HG03280 (cell line): ENCODE data around the gene VSIG10.

Experiments
- ATAC-seq: cut with Tn5 transposase; IDR thresholded peaks from one replicate; pipeline ENCODE4 v1.9.1; 2021; ENCODE audit warnings: mild to moderate bottlenecking, moderate library complexity; ENCODE audit not compliant: unreplicated experiment

The VSIG10 gene

GRCh38 chr12:118061011-118061872, 42.6 kb downstream of the VSIG10 start, which contains the start of gene WSB2:
Gene WSB2 (minus strand): TSS chr12:118061179. CDS start chr12:118061048, 131 bp downstream.
- ATAC-seq = peak; percentile 47

GRCh38 chr12:118060301-118061010, 43.4 kb downstream of the VSIG10 start:
- peak; percentile 32 for ATAC-seq

- ATAC-seq = no peak
Observed at GRCh38 chr12:118059341-118060191, 44.2 kb downstream of the VSIG10 start.

- ATAC-seq = no peak
Observed at GRCh38 chr12:118058881-118059280, 44.9 kb downstream of the VSIG10 start.

- no peak for ATAC-seq
Observed at GRCh38 chr12:118058227-118058626, 45.6 kb downstream of the VSIG10 start.

GRCh38 chr12:118055865-118056773, 47.7 kb downstream of the VSIG10 start:
- ATAC-seq = no peak

- peak; percentile 69 for ATAC-seq
Observed at GRCh38 chr12:118055144-118055557, 48.7 kb downstream of the VSIG10 start.

GRCh38 chr12:118053071-118053985, 50.5 kb downstream of the VSIG10 start:
- no peak for ATAC-seq

GRCh38 chr12:118052324-118053070, 51.3 kb downstream of the VSIG10 start:
- no peak for ATAC-seq

- ATAC-seq = no peak
Observed at GRCh38 chr12:118050972-118051910, 52.6 kb downstream of the VSIG10 start.

- no peak for ATAC-seq
Observed at GRCh38 chr12:118046430-118046829, 57.4 kb downstream of the VSIG10 start.

GRCh38 chr12:118044577-118044976, 59.2 kb downstream of the VSIG10 start:
- ATAC-seq = no peak

GRCh38 chr12:118044075-118044474, 59.7 kb downstream of the VSIG10 start:
- no peak for ATAC-seq

GRCh38 chr12:118042091-118042490, 61.7 kb downstream of the VSIG10 start:
- ATAC-seq = no peak

- no peak for ATAC-seq
Observed at GRCh38 chr12:118038137-118038536, 65.7 kb downstream of the VSIG10 start.

GRCh38 chr12:118036672-118037411, 67.0 kb downstream of the VSIG10 start:
- ATAC-seq = no peak
